WTC11 (cell line): ENCODE results near the gene YPEL1. TPM values are rescaled to one million over a fixed set of nuclear protein-coding genes. Genes with fewer than 3 reads are reported as not detected.

Experiments used
- ATAC-seq: fragments of 200-7000 bp; cut with Tn5 transposase; 2 replicates; pipeline ENCODE4 v1.10.0; 2021; ENCODE audit warnings: mild to moderate bottlenecking, moderate library complexity
- CTCF ChIA-PET: fragments of 300-600 bp; sonication (Branson Sonifier 250); formaldehyde crosslinking; loops from one replicate; lab custom pipeline; 2021; ENCODE audit warnings: antibody characterized with exemption; lab: Charles Lee
- POLR2A ChIA-PET: fragments of 350-600 bp; sonication (Branson Sonifier 250); formaldehyde crosslinking; loops from one replicate; lab custom pipeline; 2021; ENCODE audit warnings: antibody characterized with exemption; lab: Charles Lee
- DNase-seq: peaks from one replicate; pipeline ENCODE4 v3.0.0; 2021; ENCODE audit warnings: low spot score
- H3K27ac Mint-ChIP-seq: 2 replicates; pipeline ENCODE4 v1.8.0; 2021; ENCODE audit warnings: mixed read lengths
- H3K27me3 Mint-ChIP-seq: 2 replicates; pipeline ENCODE4 v1.8.0; 2021; ENCODE audit warnings: low read depth, mild to moderate bottlenecking, moderate library complexity, mixed read lengths
- H3K36me3 Mint-ChIP-seq: 2 replicates; pipeline ENCODE4 v1.8.0; 2021; ENCODE audit warnings: mixed read lengths
- H3K4me1 Mint-ChIP-seq: 2 replicates; pipeline ENCODE4 v1.8.0; 2022; ENCODE audit warnings: mixed read lengths
- H3K4me3 Mint-ChIP-seq: 2 replicates; pipeline ENCODE4 v1.8.0; 2021; ENCODE audit warnings: mild to moderate bottlenecking, moderate library complexity, mixed read lengths
- H3K9me3 Mint-ChIP-seq: 2 replicates; pipeline ENCODE4 v1.8.0; 2021; ENCODE audit warnings: mixed read lengths
- ATF1 ChIP-seq: sonication (generic); formaldehyde crosslinking; IDR thresholded peaks from 2 replicates; pipeline ENCODE4 v1.8.1; 2023; ENCODE audit warnings: mild to moderate bottlenecking, moderate library complexity, missing genetic modification reagents
- EMX1 ChIP-seq: fragments of 250-450 bp; sonication (Bioruptor Pico); IDR thresholded peaks from 2 replicates; pipeline ENCODE4 v1.8.0; 2021; ENCODE audit warnings: mild to moderate bottlenecking
- ESRRA ChIP-seq: sonication (generic); formaldehyde crosslinking; IDR thresholded peaks from 2 replicates; pipeline ENCODE4 v1.8.1; 2022; ENCODE audit warnings: mild to moderate bottlenecking, missing genetic modification reagents, borderline replicate concordance
- FOXK1 ChIP-seq: sonication (generic); formaldehyde crosslinking; IDR thresholded peaks from 2 replicates; pipeline ENCODE4 v1.8.0; 2022; ENCODE audit warnings: mild to moderate bottlenecking, moderate library complexity, missing genetic modification reagents
- GRHL2 ChIP-seq: fragments of 250-450 bp; sonication (Bioruptor Pico); IDR thresholded peaks from 2 replicates; pipeline ENCODE4 v1.8.0; 2022; ENCODE audit warnings: mild to moderate bottlenecking, moderate library complexity; ENCODE audit not compliant: insufficient replicate concordance, severe bottlenecking
- TEAD4 ChIP-seq: sonication (generic); formaldehyde crosslinking; IDR thresholded peaks from 2 replicates; pipeline ENCODE4 v1.8.0; 2022; ENCODE audit warnings: mild to moderate bottlenecking, missing genetic modification reagents
- TP53 ChIP-seq: sonication (generic); formaldehyde crosslinking; IDR thresholded peaks from 2 replicates; pipeline ENCODE4 v1.8.1; 2023; ENCODE audit warnings: mild to moderate bottlenecking, missing genetic modification reagents
- ZBTB21 ChIP-seq: sonication (generic); formaldehyde crosslinking; IDR thresholded peaks from 2 replicates; pipeline ENCODE4 v1.8.1; 2023; ENCODE audit warnings: mild to moderate bottlenecking, missing genetic modification reagents, borderline replicate concordance
- ZNF423 ChIP-seq: fragments of 250-450 bp; sonication (Bioruptor Pico); IDR thresholded peaks from 2 replicates; pipeline ENCODE4 v2.1.2; 2022; ENCODE audit warnings: mild to moderate bottlenecking, moderate library complexity
- total RNA-seq: library from RNA; stranded (reverse); gene quantifications from 3 replicates; pipeline ENCODE4 v1.2.3, GENCODE V29; 2021
- TF ChIP-seq, protein P1 (sequence below): sonication (generic); formaldehyde crosslinking; conservative IDR thresholded peaks from 2 replicates; pipeline ENCODE4 v1.8.1; 2023; ENCODE audit warnings: mild to moderate bottlenecking, low read depth, missing genetic modification reagents, moderate library complexity
- TF ChIP-seq, protein P2 (sequence below): sonication (generic); formaldehyde crosslinking; IDR thresholded peaks from 2 replicates; pipeline ENCODE4 v1.8.0; 2023; ENCODE audit warnings: missing genetic modification reagents
- TF ChIP-seq, protein P3 (sequence below): sonication (generic); formaldehyde crosslinking; IDR thresholded peaks from 2 replicates; pipeline ENCODE4 v1.8.1; 2023; ENCODE audit warnings: mild to moderate bottlenecking, missing genetic modification reagents
- TF ChIP-seq, protein P4 (sequence below): sonication (generic); formaldehyde crosslinking; IDR thresholded peaks from 2 replicates; pipeline ENCODE4 v1.8.1; 2023; ENCODE audit warnings: mild to moderate bottlenecking, moderate library complexity, missing genetic modification reagents
- TF ChIP-seq, protein P5 (sequence below): sonication (generic); formaldehyde crosslinking; IDR thresholded peaks from 2 replicates; pipeline ENCODE4 v1.8.1; 2023; ENCODE audit warnings: mild to moderate bottlenecking, missing genetic modification reagents
- TF ChIP-seq, protein P6 (sequence below): sonication (generic); formaldehyde crosslinking; IDR thresholded peaks from 2 replicates; pipeline ENCODE4 v1.8.1; 2022; ENCODE audit warnings: low read depth, mild to moderate bottlenecking, moderate library complexity, missing genetic modification reagents, borderline replicate concordance
- TF ChIP-seq, protein P7 (sequence below): sonication (generic); formaldehyde crosslinking; conservative IDR thresholded peaks from 2 replicates; pipeline ENCODE4 v1.8.1; 2022; ENCODE audit warnings: mild to moderate bottlenecking, missing genetic modification reagents
- TF ChIP-seq, protein P8 (sequence below): sonication (generic); formaldehyde crosslinking; IDR thresholded peaks from 2 replicates; pipeline ENCODE4 v1.8.1; 2023; ENCODE audit warnings: mild to moderate bottlenecking, missing genetic modification reagents, moderate library complexity
- TF ChIP-seq, protein P9 (sequence below): sonication (generic); formaldehyde crosslinking; IDR thresholded peaks from 2 replicates; pipeline ENCODE4 v1.8.1; 2023; ENCODE audit warnings: mild to moderate bottlenecking, missing genetic modification reagents, borderline replicate concordance

Gene YPEL1
- total RNA-seq, 1 experiment from 2014 or later, result 7.7 TPM

DNA sequence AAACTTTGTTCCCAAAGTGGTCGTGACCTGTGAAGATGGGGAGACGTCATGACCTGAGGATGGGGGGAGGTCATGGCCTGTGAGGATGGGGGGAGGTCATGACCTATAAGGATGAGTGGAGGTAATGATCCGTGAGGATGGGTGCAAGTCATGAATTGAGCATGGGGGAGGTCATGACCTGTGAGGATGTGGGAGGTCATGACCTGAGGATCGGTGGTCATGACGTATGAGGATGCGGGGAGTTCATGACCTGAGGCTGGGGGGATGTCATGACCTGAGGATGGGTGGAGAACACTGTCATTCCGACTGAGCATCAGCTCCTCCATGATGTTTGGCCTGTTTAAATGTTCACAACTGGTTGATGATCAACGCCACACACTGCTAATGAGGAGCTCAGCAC lies 25.9 kb downstream of the YPEL1 start (continued):
- TF ChIP-seq, protein P1, sequence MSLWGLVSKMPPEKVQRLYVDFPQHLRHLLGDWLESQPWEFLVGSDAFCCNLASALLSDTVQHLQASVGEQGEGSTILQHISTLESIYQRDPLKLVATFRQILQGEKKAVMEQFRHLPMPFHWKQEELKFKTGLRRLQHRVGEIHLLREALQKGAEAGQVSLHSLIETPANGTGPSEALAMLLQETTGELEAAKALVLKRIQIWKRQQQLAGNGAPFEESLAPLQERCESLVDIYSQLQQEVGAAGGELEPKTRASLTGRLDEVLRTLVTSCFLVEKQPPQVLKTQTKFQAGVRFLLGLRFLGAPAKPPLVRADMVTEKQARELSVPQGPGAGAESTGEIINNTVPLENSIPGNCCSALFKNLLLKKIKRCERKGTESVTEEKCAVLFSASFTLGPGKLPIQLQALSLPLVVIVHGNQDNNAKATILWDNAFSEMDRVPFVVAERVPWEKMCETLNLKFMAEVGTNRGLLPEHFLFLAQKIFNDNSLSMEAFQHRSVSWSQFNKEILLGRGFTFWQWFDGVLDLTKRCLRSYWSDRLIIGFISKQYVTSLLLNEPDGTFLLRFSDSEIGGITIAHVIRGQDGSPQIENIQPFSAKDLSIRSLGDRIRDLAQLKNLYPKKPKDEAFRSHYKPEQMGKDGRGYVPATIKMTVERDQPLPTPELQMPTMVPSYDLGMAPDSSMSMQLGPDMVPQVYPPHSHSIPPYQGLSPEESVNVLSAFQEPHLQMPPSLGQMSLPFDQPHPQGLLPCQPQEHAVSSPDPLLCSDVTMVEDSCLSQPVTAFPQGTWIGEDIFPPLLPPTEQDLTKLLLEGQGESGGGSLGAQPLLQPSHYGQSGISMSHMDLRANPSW, result no peak
- TF ChIP-seq, protein P2, sequence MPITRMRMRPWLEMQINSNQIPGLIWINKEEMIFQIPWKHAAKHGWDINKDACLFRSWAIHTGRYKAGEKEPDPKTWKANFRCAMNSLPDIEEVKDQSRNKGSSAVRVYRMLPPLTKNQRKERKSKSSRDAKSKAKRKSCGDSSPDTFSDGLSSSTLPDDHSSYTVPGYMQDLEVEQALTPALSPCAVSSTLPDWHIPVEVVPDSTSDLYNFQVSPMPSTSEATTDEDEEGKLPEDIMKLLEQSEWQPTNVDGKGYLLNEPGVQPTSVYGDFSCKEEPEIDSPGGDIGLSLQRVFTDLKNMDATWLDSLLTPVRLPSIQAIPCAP (CRISPR knock-in tag), result no peak
- TF ChIP-seq FOXK1 (CRISPR knock-in tag), result no peak
- TF ChIP-seq TP53 (CRISPR knock-in tag), result no peak
- TF ChIP-seq, protein P3, sequence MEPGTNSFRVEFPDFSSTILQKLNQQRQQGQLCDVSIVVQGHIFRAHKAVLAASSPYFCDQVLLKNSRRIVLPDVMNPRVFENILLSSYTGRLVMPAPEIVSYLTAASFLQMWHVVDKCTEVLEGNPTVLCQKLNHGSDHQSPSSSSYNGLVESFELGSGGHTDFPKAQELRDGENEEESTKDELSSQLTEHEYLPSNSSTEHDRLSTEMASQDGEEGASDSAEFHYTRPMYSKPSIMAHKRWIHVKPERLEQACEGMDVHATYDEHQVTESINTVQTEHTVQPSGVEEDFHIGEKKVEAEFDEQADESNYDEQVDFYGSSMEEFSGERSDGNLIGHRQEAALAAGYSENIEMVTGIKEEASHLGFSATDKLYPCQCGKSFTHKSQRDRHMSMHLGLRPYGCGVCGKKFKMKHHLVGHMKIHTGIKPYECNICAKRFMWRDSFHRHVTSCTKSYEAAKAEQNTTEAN (CRISPR knock-in tag), result no peak
- TF ChIP-seq ZNF423 (CRISPR knock-in tag), result no peak
- TF ChIP-seq, protein P4, sequence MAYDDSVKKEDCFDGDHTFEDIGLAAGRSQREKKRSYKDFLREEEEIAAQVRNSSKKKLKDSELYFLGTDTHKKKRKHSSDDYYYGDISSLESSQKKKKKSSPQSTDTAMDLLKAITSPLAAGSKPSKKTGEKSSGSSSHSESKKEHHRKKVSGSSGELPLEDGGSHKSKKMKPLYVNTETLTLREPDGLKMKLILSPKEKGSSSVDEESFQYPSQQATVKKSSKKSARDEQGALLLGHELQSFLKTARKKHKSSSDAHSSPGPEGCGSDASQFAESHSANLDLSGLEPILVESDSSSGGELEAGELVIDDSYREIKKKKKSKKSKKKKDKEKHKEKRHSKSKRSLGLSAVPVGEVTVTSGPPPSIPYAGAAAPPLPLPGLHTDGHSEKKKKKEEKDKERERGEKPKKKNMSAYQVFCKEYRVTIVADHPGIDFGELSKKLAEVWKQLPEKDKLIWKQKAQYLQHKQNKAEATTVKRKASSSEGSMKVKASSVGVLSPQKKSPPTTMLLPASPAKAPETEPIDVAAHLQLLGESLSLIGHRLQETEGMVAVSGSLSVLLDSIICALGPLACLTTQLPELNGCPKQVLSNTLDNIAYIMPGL (CRISPR knock-in tag), result no peak
- no peak for TF ChIP-seq ATF1
- TF ChIP-seq, protein P5, sequence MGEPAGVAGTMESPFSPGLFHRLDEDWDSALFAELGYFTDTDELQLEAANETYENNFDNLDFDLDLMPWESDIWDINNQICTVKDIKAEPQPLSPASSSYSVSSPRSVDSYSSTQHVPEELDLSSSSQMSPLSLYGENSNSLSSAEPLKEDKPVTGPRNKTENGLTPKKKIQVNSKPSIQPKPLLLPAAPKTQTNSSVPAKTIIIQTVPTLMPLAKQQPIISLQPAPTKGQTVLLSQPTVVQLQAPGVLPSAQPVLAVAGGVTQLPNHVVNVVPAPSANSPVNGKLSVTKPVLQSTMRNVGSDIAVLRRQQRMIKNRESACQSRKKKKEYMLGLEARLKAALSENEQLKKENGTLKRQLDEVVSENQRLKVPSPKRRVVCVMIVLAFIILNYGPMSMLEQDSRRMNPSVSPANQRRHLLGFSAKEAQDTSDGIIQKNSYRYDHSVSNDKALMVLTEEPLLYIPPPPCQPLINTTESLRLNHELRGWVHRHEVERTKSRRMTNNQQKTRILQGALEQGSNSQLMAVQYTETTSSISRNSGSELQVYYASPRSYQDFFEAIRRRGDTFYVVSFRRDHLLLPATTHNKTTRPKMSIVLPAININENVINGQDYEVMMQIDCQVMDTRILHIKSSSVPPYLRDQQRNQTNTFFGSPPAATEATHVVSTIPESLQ (CRISPR knock-in tag), result no peak
- TF ChIP-seq TEAD4, result no peak
- TF ChIP-seq, all 79 proteins: peak for 0

DNA sequence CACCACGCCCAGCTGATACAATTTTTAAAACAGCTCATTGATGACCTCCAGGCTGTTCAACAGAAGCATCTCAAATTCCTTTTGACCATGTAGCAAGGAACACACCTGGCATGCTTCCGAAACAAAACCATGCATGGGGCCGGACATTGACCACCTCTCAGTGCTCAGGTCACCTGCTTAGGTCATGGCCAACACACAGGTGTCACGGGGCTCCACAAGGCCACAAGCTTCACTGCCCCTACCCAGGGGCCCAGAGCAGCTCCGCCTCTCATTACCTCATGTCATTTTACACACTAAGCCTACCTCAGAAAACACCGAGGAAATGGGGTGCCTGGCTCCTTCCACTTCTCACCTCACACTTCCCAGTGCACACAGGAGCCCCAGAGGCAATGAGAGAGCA lies 26.6 kb downstream of the YPEL1 start:
- Mint-ChIP-seq H3K27ac (no peak overlapping the region), H3K9me3 (no peaks in the 10 kb centered on the region), H3K27me3 (no peaks in the 10 kb centered on the region), H3K4me3 (no peak overlapping the region), H3K36me3 (no peaks in the 10 kb centered on the region; the same call in 1 of the 2 replicates), H3K4me1 (peaks cover 3% of the 10 kb centered on the region; the same call in 1 of the 2 replicates)
- DNase-seq (no peak), ATAC-seq (no peak)
- CTCF ChIA-PET, result interaction anchor here (0.6 to 0.7 kb wide), 2 partner anchors 10 to 27 kb away, joined by 3 to 6 read pairs; no protein-coding TSS in a partner anchor
- POLR2A ChIA-PET, result no interaction called here
- TF ChIP-seq, protein P6, sequence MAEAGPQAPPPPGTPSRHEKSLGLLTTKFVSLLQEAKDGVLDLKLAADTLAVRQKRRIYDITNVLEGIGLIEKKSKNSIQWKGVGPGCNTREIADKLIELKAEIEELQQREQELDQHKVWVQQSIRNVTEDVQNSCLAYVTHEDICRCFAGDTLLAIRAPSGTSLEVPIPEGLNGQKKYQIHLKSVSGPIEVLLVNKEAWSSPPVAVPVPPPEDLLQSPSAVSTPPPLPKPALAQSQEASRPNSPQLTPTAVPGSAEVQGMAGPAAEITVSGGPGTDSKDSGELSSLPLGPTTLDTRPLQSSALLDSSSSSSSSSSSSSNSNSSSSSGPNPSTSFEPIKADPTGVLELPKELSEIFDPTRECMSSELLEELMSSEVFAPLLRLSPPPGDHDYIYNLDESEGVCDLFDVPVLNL, result no peak
- TF ChIP-seq, protein P7, sequence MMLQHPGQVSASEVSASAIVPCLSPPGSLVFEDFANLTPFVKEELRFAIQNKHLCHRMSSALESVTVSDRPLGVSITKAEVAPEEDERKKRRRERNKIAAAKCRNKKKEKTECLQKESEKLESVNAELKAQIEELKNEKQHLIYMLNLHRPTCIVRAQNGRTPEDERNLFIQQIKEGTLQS (CRISPR knock-in tag), result no peak
- TF ChIP-seq ESRRA (CRISPR knock-in tag) (no peak), GRHL2 (no peak), EMX1 (CRISPR knock-in tag) (no peak), ZBTB21 (CRISPR knock-in tag) (no peak)
- TF ChIP-seq, protein P8, sequence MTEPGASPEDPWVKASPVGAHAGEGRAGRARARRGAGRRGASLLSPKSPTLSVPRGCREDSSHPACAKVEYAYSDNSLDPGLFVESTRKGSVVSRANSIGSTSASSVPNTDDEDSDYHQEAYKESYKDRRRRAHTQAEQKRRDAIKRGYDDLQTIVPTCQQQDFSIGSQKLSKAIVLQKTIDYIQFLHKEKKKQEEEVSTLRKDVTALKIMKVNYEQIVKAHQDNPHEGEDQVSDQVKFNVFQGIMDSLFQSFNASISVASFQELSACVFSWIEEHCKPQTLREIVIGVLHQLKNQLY, result no peak
- TF ChIP-seq, protein P1, result no peak
- TF ChIP-seq, protein P9, sequence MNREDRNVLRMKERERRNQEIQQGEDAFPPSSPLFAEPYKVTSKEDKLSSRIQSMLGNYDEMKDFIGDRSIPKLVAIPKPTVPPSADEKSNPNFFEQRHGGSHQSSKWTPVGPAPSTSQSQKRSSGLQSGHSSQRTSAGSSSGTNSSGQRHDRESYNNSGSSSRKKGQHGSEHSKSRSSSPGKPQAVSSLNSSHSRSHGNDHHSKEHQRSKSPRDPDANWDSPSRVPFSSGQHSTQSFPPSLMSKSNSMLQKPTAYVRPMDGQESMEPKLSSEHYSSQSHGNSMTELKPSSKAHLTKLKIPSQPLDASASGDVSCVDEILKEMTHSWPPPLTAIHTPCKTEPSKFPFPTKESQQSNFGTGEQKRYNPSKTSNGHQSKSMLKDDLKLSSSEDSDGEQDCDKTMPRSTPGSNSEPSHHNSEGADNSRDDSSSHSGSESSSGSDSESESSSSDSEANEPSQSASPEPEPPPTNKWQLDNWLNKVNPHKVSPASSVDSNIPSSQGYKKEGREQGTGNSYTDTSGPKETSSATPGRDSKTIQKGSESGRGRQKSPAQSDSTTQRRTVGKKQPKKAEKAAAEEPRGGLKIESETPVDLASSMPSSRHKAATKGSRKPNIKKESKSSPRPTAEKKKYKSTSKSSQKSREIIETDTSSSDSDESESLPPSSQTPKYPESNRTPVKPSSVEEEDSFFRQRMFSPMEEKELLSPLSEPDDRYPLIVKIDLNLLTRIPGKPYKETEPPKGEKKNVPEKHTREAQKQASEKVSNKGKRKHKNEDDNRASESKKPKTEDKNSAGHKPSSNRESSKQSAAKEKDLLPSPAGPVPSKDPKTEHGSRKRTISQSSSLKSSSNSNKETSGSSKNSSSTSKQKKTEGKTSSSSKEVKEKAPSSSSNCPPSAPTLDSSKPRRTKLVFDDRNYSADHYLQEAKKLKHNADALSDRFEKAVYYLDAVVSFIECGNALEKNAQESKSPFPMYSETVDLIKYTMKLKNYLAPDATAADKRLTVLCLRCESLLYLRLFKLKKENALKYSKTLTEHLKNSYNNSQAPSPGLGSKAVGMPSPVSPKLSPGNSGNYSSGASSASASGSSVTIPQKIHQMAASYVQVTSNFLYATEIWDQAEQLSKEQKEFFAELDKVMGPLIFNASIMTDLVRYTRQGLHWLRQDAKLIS, result no peak
